ENCODE measurements around the gene S100A16.

S100A16 gene

DNA sequence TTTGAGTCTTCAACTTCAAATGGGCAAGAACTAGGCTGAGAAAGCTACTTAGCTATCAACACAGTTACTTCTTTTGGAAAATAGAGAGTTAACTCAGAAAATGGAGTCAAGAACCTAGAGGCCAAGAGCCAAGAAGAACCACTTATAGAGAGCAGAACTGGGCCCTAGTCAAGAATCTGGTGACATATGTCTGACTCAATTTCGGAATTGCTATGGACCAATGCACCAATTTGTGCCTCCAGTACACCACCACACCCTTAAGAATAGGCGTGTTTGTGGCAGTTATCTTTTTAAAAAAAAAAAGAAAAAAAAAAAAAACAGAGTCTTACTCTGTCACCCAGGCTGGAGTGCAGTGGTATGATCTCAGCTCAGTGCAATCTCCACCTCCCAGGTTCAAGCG, 55.1 kb downstream of the S100A16 start:
- TF ChIP-seq CTCF (IDR thresholded peaks at IDR 0.05), result no peak
- no peak overlapping the region for H3K4me3 ChIP-seq (ENCODE audit: low read depth in 1 of 2, low read length in 1 of 2)
- no peaks in the 10 kb centered on the region for H3K9me3 ChIP-seq
- peaks cover 19 to 23% of the 10 kb centered on the region in 2 experiments for H3K4me1 ChIP-seq (ENCODE audit: control insufficient read depth in 1 of 2, insufficient read depth in 1 of 2, low read depth in 1 of 2, low read length in 1 of 2)
- H3K27me3 ChIP-seq, result no peaks in the 10 kb centered on the region
- no peak overlapping the region for H3K27ac ChIP-seq
- no peaks in the 10 kb centered on the region for H3K36me3 ChIP-seq

Data from neutrophil (primary cell).